Memory B cell (primary cell): ENCODE results near the gene LPP.

Experiments used
- ATAC-seq: fragments of 150-1000 bp; cut with Tn5 transposase; 2 replicates; pipeline ENCODE4 v1.10.0; 2021; ENCODE audit warnings: low read depth, mild to moderate bottlenecking, moderate library complexity
- DNase-seq, 2 donors: peaks; one replicate each; pipeline ENCODE4 v3.0.0; 2022; ENCODE audit warnings: low spot score in 2 of 2
- H3K27ac Mint-ChIP-seq: one replicate; pipeline ENCODE4 v1.8.0; 2022; ENCODE audit warnings: mild to moderate bottlenecking, moderate library complexity, mixed read lengths
- H3K27me3 Mint-ChIP-seq: one replicate; pipeline ENCODE4 v1.8.0; 2022; ENCODE audit warnings: mixed read lengths
- H3K36me3 Mint-ChIP-seq: one replicate; pipeline ENCODE4 v1.8.0; 2022; ENCODE audit warnings: mild to moderate bottlenecking, mixed read lengths
- H3K4me1 Mint-ChIP-seq: one replicate; pipeline ENCODE4 v1.8.0; 2022; ENCODE audit warnings: mixed read lengths
- H3K4me3 Mint-ChIP-seq: one replicate; pipeline ENCODE4 v1.8.0; 2022; ENCODE audit warnings: mild to moderate bottlenecking, moderate library complexity, mixed read lengths
- H3K9me3 Mint-ChIP-seq: one replicate; pipeline ENCODE4 v1.8.0; 2022; ENCODE audit warnings: mixed read lengths

Gene LPP

DNA sequence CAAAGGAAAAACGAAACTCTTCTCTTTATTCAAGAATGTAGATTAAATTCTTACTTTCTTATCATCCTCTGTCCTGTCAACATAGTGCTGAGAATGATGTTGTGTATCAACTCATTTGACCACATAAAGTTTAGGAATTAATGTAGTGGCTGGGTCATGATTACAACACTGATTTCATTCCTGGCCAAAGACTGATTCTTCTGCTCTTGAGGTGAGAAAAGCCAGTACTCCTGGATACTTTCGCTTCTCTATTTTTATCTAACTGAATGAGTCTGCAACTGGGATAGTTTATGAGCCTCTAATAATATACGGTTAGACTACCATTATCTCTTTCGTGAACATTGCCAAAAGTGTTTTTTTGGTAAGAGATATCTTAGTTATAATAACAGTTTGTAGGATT is 173.0 kb downstream of the LPP start:
- ATAC-seq, result peak; percentile 53
- Mint-ChIP-seq H3K27ac (no peak overlapping the region), H3K4me1 (peaks cover 37% of the 10 kb centered on the region), H3K36me3 (peaks cover 19% of the 10 kb centered on the region), H3K4me3 (no peak overlapping the region), H3K27me3 (no peaks in the 10 kb centered on the region), H3K9me3 (no peaks in the 10 kb centered on the region)
- DNase-seq, result no peak

DNA sequence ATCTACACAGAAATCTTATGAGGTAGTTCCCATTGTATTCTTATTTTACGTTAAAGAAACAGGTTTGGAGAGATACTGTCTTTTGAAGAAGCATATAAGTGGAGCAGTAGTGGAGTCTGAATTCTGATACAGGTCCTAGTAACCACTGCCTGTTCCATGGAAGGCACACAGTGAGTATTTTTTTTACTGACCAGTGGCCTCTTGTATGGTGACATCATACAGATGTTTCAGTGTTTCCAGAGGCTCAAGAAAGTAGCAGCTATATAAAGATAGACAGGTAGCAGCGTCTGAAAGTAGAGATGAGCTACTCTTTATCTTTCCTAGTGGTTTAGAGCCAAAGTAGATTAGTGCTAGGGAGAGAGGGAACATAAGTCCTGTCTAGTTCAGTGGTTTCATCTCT is 173.5 kb downstream of the LPP start:
- ATAC-seq, result no peak
- Mint-ChIP-seq H3K4me1 (peaks cover 36% of the 10 kb centered on the region), H3K4me3 (no peak overlapping the region), H3K27me3 (no peaks in the 10 kb centered on the region), H3K27ac (no peak overlapping the region), H3K36me3 (peaks cover 19% of the 10 kb centered on the region), H3K9me3 (no peaks in the 10 kb centered on the region)
- no peak for DNase-seq

DNA sequence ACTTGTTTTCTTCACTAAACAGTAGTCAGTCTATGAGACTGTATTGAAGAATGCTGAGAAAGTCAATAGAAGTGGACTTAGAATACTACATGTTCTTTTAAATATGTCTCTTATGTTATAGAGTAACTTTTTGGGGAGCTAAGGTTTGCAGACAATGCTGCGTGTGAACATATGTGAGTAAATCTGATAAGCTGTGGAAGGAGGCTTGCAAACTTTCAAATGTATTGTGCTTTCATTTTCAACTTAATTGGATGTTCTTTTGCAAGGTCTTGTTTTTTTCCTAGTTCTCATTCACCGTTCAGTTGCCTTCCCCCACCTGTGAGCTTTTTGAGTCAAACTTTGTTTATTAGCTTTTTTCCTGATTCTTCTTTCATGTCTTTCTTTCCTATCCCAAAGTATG is 176.2 kb downstream of the LPP start:
- Mint-ChIP-seq H3K4me1 (peaks cover 22% of the 10 kb centered on the region), H3K9me3 (no peaks in the 10 kb centered on the region), H3K27ac (no peak overlapping the region), H3K27me3 (no peaks in the 10 kb centered on the region), H3K4me3 (no peak overlapping the region), H3K36me3 (peaks cover 12% of the 10 kb centered on the region)
- ATAC-seq, result no peak
- DNase-seq, result no peak

DNA sequence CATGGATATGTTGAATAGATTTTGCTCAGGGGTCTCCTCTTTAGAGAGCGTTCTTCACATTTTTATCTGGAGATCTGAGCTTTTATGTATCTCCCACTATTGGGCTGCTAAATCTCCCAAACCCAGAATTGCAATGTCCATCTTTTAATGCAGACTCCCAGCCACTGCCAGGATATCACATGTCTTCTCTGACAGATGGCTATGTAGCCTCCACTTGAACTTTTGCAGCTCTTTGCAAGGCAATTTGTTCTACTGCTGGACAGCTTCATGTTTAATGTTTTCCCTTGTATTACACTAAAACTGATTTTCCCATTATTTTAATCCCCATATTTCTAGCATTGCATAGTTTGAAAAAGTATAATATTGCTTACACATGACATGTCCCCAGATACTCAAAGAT is 177.2 kb downstream of the LPP start:
- ATAC-seq, result no peak
- H3K36me3 Mint-ChIP-seq, result peaks cover 6% of the 10 kb centered on the region
- H3K9me3 Mint-ChIP-seq, result no peaks in the 10 kb centered on the region
- no peak overlapping the region for H3K27ac Mint-ChIP-seq
- H3K27me3 Mint-ChIP-seq, result no peaks in the 10 kb centered on the region
- H3K4me3 Mint-ChIP-seq, result no peak overlapping the region
- DNase-seq, result no peak
- H3K4me1 Mint-ChIP-seq, result peaks cover 19% of the 10 kb centered on the region

DNA sequence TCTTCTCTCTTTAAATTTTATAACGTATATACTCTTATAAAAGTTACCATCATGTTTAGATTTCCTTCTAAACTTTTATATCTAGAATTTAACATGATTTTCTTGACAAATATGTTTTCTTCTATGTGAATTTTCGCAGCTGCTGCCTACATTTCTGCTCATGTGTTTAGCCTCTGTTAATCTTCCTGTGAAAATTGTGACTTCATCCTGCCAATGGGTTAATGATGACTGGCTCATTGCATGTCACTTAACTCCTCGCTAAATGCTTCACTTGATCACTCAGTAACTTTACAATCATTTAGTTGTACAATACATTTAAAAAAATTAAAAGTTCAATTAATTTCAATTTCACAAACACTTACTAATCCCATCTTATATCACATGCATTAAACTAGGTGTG is 178.1 kb downstream of the LPP start:
- peaks cover 23% of the 10 kb centered on the region for H3K4me1 Mint-ChIP-seq

DNA sequence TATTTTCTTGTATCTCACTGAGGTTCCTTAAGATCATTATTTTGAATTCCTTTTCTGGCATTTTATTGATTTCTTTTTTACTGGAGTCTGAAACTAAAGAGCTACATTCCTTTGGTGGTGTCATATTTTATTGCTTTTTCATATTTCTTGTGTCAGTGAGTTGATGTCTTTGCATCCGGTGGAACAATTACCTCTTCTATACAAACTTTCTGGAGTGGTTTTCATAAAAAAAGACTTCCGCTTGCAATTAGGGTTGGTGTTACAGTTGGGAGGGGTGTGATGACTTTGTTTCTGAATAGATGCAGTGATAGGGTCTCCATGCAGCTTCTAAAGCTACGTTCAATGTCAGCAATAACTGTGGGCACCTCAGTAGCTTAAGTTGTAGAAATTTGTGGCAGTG is 181.7 kb downstream of the LPP start:
- ATAC-seq, result no peak
- Mint-ChIP-seq H3K9me3 (no peaks in the 10 kb centered on the region), H3K4me1 (peaks cover 30% of the 10 kb centered on the region)

More for the DNA sequence above, 178.1 kb downstream of the LPP start:
- Mint-ChIP-seq H3K27me3 (no peaks in the 10 kb centered on the region), H3K4me3 (no peak overlapping the region), H3K36me3 (peaks cover 5% of the 10 kb centered on the region), H3K9me3 (no peaks in the 10 kb centered on the region), H3K27ac (no peak overlapping the region)
- ATAC-seq, result no peak
- no peak for DNase-seq

DNA sequence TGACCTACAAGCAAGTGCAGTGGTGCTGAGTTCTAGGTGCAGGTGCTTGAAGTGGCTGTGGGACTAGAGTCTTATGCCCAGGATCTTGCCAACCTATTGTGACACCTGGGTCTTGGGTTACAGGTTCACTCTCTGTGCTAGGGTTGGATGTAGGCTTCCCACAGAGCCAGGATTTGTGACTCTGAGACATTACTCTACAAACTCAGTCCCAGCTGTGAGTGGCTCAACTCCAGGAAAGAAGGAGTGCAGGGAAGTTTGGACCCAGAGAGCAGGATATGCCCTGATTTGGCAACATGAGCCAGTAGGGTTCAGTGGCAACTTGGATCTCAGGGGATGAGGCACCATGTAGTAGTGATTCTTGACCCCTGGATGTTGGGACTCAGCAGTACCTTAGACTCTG is 182.2 kb downstream of the LPP start:
- H3K36me3 Mint-ChIP-seq, result peaks cover 3% of the 10 kb centered on the region
- H3K4me1 Mint-ChIP-seq, result peaks cover 30% of the 10 kb centered on the region
- no peaks in the 10 kb centered on the region for H3K27me3 Mint-ChIP-seq
- DNase-seq (no peak), ATAC-seq (no peak)
- no peaks in the 10 kb centered on the region for H3K9me3 Mint-ChIP-seq
- H3K27ac Mint-ChIP-seq, result no peak overlapping the region
- no peak overlapping the region for H3K4me3 Mint-ChIP-seq

More for the DNA sequence above, 181.7 kb downstream of the LPP start:
- no peaks in the 10 kb centered on the region for H3K27me3 Mint-ChIP-seq
- H3K27ac Mint-ChIP-seq, result no peak overlapping the region
- DNase-seq, result no peak
- no peak overlapping the region for H3K4me3 Mint-ChIP-seq
- peaks cover 3% of the 10 kb centered on the region for H3K36me3 Mint-ChIP-seq

DNA sequence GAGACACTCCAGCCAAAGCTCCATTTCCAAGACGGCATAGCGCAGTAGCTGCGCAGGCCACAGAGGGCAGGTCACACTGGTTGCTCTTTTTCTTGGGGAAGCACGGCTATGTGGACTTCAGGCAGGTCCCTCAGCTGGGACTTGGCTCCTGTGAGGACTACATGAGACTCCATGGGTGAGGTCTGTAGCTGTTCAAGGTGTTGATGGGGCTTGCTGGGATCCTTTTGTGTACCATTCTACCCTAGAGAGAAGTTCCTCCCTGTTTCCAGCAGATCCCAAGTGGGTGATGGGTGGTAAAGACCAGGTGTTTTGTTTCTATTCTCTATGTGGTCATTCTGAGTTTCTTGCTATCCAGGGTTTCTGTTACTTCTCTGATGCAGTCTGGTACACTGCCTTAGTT is 183.3 kb downstream of the LPP start:
- DNase-seq (no peak), ATAC-seq (no peak)
- no peaks in the 10 kb centered on the region for H3K27me3 Mint-ChIP-seq
- H3K36me3 Mint-ChIP-seq, result peaks cover 4% of the 10 kb centered on the region
- no peak overlapping the region for H3K4me3 Mint-ChIP-seq
- H3K9me3 Mint-ChIP-seq, result no peaks in the 10 kb centered on the region
- peaks cover 27% of the 10 kb centered on the region for H3K4me1 Mint-ChIP-seq
- no peak overlapping the region for H3K27ac Mint-ChIP-seq

DNA sequence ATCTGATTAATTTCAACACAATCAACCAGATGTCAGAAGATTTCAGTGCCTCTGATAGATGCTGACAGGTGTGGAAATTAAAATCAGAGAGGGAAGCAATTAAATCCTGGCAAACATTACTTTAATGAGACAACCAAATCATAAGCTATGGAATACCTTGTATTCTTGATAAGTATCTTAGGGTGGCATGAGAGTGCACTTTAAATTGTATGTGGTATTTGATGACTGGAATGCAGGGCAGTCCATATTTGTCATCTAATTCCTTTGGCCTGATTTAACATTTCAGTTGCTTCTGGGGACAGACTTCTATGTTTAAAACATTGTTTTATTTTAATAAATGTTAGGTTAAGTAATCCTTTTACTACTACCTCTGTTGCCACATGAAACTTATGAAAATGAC is 184.1 kb downstream of the LPP start:
- no peak for DNase-seq
- ATAC-seq, result no peak
- H3K9me3 Mint-ChIP-seq, result no peaks in the 10 kb centered on the region
- H3K36me3 Mint-ChIP-seq, result peaks cover 4% of the 10 kb centered on the region
- no peaks in the 10 kb centered on the region for H3K27me3 Mint-ChIP-seq
- no peak overlapping the region for H3K4me3 Mint-ChIP-seq
- H3K4me1 Mint-ChIP-seq, result peaks cover 27% of the 10 kb centered on the region
- H3K27ac Mint-ChIP-seq, result no peak overlapping the region

DNA sequence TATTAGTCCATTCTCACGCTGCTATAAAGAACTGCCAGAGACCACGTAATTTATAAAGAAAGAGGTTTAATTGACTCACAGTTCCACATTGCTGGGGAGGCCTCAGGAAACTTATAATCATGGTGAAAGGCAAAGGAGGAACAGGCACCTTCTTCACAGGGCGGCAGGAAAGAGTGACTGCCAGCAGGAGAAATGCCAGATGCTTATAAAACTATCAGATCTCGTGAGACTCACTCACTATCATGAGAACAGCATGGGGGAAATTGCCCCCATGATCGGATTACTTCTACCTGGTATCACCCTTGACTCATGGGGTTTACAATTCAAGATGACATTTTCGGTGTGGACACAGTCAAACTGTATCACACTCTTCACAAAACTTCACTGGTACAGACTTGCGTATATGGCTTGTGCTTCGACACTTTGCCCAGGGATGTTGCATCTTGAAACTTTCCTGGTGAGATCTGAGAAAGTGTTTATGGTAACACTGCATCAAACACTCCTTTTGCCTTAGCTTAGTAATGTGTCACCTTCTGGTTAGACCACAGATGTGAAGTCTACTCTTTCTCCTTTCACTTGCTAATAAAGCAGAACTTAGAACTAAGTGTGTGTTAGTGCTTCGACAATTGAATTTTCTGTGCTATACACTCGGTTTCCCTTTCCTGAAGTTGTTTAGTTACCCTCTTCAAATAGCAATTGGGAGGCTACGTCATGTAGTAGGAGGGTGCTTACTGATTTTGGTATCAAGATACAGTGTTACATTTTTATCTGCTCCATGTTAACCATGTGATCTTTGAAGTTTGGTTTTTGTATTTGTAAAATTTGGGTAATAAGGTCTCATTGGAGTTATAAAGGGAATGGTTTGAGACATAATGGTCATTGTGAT is 185.7 kb downstream of the LPP start:
- Mint-ChIP-seq H3K27ac (peak overlapping the region; percentile 93), H3K4me3 (peak overlapping the region; percentile 75), H3K36me3 (peaks cover 5% of the 10 kb centered on the region), H3K27me3 (no peaks in the 10 kb centered on the region), H3K9me3 (no peaks in the 10 kb centered on the region), H3K4me1 (peaks cover 26% of the 10 kb centered on the region)
- ATAC-seq, result peak; percentile 95
- peak in 1 of 2 donors; percentile 23 for DNase-seq

DNA sequence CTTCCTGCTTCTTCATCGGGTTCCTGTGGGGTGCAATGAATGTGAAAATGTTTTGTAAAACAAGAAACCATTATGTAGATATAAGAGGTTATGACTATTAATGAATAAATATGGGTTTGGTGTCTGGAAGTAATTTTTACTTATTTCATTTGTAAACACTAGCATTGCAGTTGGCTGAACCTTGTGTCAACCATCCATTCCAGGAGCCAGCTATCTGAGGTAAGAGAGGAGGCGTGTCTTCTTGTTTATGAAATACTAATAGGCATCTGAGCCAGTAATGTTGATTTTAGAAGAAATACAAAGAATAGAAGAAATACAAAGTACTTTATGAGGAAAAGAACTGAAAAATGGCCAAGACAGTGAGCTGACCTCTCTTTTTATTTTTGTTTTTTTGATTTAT is 187.5 kb downstream of the LPP start:
- H3K27ac Mint-ChIP-seq, result no peak overlapping the region
- no peaks in the 10 kb centered on the region for H3K9me3 Mint-ChIP-seq
- no peaks in the 10 kb centered on the region for H3K27me3 Mint-ChIP-seq
- peaks cover 22% of the 10 kb centered on the region for H3K4me1 Mint-ChIP-seq
- DNase-seq (no peak), ATAC-seq (no peak)
- no peak overlapping the region for H3K4me3 Mint-ChIP-seq
- peaks cover 5% of the 10 kb centered on the region for H3K36me3 Mint-ChIP-seq

DNA sequence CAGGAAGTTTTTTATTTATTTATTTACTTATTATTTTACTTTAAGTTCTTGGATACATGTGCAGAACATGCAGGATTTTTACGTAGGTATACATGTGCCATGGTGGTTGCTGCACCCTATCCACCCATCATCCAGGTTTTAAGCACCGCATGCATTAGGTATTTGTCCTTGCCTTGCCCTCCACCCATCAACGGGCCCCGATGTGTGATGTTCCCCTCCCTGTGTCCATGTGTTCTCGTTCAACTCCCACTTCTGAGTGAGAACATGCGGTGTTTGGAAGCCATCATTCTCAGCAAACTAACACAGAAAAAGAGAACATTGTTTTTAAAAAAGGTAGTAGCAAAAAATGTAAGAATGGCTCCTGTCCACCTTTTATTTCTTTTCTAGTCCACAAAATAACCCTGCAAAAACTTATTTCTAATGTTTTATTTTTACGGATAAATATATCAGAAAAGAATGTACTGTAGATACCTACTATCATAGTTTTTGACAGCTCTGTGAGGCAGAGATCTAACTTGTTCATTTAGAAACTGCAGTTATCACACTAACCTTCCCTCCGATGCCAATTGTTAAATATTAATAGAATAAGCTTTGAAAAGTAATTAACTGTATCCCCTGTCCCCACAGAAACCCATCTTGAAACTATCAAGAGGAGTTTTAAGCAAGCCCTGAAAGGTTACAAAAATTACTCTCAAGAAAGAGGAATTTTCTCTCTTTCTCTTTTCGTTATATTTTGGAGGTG is 189.2 kb downstream of the LPP start:
- Mint-ChIP-seq H3K27me3 (no peaks in the 10 kb centered on the region), H3K4me1 (peaks cover 22% of the 10 kb centered on the region), H3K36me3 (peaks cover 5% of the 10 kb centered on the region), H3K4me3 (no peak overlapping the region), H3K27ac (no peak overlapping the region), H3K9me3 (no peaks in the 10 kb centered on the region)
- no peak for ATAC-seq
- no peak for DNase-seq

DNA sequence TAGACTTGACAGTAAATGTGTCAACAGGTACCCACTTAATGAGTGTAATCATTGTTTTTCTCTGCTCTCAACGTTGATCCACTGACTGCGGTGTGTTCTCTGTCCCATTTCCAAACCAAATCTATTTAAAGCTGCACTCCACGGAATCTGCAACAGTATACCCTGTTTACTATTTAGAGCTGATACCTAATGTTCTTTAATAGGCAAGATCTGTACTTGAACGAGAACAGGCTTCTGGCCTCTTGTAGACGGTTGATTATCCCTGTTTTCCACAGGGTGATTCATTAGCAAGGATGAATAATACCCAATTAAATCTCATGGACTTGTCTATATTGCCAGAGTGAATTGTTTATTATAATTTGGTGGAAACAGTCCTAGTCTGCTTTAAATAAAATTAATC is 189.9 kb downstream of the LPP start:
- ATAC-seq, result no peak
- peaks cover 21% of the 10 kb centered on the region for H3K4me1 Mint-ChIP-seq
- no peak for DNase-seq
- no peak overlapping the region for H3K4me3 Mint-ChIP-seq
- no peaks in the 10 kb centered on the region for H3K27me3 Mint-ChIP-seq
- H3K36me3 Mint-ChIP-seq, result peaks cover 5% of the 10 kb centered on the region
- H3K9me3 Mint-ChIP-seq, result no peaks in the 10 kb centered on the region
- H3K27ac Mint-ChIP-seq, result no peak overlapping the region

DNA sequence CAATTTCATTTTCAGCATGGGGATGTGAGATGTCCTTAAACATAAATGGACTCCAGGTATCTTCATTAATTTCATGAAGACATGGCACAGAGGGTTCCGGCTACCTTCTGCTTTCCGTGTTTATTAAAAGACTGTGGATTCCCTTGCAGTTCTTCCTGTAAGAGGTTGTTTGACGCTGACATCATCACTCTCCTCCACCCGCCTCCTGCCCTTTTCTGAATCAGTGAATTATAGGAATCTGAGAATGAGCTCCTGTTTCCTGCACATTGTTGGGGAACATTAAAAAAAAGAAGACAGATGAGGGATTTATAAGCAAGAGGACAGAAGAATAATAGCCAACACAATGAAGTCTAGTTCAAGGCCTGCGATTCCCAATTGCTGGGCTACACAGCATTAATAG is 191.3 kb downstream of the LPP start:
- Mint-ChIP-seq H3K4me3 (no peak overlapping the region), H3K27ac (peak overlapping the region; percentile 20), H3K9me3 (no peaks in the 10 kb centered on the region), H3K36me3 (peaks cover 5% of the 10 kb centered on the region), H3K4me1 (peaks cover 17% of the 10 kb centered on the region), H3K27me3 (no peaks in the 10 kb centered on the region)
- DNase-seq (no peak), ATAC-seq (no peak)
